Subcutaneous adipose tissue (tissue), 4 donors: ENCODE data around the gene AP5B1. TPM values are rescaled to one million over a fixed set of nuclear protein-coding genes. Genes with fewer than 3 reads are reported as not detected.

ENCODE experiments used
- total RNA-seq, 4 donors: library from RNA; depleted of rRNA; stranded (reverse); fragments of >200 nt; gene quantifications; one replicate each; pipeline ENCODE4 v1.1.0, GENCODE V29; 2016
- TF ChIP-seq, protein P1 (sequence below): fragments of 450-650 bp; IDR thresholded peaks from one replicate; pipeline ENCODE4 v1.5.1; 2016; ENCODE audit warnings: low read depth, mild to moderate bottlenecking, control low read depth, antibody characterized with exemption, moderate library complexity

The AP5B1 gene
- total RNA-seq, 4 donors from 2014 or later, result 7.0 to 30.0 (median 14.6) TPM

DNA sequence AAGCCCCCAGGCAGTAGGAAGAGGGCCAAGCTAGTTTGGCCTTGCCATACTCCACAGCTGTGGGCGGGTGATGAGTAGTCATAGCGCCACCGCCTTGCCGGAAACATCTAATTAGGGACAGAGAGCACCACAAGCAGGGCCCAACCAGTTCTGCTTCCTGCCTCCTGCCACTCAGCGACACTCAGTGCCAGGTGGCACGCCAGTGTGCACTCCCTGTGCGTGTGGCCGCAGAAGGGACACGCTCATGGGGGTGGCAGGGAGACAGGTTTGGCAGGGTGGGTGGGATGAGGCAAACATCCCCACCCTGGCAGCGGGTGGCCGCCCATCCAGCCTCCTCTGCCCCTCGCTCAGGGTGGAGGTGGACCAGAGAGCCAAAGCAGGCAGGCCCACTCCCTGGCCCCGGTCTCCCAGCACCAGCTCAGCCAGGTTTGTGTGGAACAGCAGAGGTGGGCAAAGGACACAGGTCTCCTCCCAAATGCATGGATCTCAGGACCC lies 11.0 kb upstream of the AP5B1 start:
- TF ChIP-seq, protein P1, sequence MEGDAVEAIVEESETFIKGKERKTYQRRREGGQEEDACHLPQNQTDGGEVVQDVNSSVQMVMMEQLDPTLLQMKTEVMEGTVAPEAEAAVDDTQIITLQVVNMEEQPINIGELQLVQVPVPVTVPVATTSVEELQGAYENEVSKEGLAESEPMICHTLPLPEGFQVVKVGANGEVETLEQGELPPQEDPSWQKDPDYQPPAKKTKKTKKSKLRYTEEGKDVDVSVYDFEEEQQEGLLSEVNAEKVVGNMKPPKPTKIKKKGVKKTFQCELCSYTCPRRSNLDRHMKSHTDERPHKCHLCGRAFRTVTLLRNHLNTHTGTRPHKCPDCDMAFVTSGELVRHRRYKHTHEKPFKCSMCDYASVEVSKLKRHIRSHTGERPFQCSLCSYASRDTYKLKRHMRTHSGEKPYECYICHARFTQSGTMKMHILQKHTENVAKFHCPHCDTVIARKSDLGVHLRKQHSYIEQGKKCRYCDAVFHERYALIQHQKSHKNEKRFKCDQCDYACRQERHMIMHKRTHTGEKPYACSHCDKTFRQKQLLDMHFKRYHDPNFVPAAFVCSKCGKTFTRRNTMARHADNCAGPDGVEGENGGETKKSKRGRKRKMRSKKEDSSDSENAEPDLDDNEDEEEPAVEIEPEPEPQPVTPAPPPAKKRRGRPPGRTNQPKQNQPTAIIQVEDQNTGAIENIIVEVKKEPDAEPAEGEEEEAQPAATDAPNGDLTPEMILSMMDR, result no peak

DNA sequence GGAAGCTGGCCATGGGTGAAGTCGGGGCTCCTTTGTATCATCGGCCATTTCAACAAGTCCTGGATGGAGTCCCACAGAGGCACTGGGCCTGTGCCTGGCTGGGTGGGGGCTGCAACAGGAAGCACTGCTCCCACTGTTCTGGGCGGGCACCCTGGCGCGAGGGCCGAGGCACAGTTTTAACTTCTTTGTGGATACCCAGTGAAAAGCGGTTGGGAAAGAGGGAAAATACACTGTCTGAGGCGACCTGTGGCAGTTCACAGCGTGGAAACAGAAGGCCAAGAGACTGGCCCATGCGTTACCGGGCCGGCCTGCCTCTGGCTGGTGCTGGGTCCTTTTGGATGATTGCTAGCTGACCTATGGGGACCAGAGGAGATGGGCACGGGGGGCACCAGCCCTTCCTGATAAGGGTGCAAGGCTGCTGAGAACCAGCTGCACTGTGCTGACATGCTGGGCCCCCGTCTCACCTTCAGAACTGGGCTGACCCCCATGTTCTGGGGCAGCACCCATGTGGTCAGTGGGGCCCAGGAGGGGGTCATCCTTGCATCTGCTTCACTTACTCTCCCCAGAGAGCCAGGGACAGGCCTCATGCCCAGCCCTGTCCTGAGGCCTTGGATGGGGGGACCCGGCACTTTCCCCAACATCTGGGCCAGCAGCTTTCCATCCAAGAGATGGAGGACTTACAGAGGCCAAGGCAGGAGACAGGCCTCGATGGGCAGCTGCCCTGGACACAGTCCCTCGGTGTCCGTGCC lies 10.3 kb upstream of the AP5B1 start:
- TF ChIP-seq, protein P1, result no peak

DNA sequence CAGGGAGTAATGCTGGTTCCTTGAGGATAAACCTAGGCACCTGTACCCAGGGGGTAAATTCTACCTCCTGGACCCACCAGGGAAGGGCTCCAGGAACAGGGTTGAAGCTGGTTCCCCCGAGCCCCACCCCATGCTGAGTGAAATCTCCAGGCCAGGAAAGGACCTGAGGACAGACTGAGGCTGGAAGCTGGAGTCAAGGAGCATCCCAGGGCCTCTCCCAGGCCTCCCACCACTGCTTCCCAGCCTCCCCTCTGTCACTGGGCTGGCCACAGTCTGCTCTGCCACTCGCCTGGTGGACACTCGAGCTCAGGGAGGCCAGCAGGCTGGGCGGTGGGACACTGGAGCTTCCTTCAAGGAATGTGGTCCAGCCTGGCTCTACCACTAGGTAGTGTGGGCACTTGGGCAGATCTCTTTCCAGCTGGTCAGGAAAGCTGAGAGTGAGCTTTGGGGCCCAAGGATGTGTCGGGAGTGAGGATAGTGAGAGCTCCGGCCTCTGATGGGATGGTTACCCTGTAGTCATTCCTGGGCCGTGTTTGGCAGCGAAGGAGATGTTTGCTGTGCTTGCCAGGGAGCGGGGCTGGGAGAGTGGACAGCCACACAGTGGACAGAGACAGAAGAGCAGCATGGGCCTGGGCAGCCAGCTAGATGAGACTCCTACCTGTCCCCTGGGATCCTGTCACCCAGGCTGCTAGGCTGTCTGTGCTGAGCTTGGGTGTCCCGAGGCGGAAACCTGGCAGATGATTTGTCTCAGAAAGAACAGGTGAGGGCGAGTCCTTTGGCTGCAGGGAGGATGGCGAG lies 9.5 kb upstream of the AP5B1 start:
- TF ChIP-seq, protein P1, result no peak

DNA sequence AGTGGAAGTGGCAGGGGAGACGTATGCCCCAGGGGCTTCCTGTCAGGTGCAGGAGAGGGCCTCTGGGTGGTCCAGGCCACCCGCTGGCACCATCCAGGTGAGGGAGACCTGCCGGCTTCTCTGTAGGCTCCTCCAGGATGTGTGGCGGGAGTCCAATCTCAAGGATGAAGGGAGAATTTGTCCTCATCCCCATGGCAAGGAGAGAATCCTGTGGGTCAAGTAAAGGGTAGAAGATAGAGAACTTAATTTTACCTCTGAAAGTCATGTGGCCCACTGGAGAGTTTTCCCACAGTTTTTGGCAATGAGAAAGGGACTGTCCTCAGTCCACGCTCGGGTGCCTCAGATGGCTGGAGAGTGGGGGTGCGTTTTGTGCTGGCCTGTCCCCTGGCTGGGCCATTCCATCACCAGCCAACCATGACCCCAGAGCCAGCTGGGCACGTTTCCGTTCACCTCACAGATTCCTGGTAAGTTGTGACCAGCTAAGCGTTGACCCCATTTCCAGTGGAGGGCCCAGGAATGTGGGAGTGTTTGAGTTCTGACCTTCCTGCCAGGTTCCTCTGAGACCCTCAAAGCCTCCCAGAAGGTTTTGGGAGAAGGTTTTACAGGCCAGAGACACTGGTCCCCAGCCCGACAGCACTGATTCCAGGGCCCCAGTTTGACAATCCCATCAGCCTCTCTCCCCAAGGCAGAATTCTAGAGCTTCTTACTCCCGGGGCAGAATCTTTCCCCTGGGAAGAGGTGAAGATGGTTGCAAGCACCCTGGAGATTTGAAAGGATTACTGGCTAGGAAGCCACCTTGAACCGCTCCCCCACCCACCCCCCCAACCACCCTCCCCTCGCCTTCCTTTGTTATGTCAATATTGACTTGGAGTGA lies 8.7 kb upstream of the AP5B1 start:
- TF ChIP-seq, protein P1, result no peak

DNA sequence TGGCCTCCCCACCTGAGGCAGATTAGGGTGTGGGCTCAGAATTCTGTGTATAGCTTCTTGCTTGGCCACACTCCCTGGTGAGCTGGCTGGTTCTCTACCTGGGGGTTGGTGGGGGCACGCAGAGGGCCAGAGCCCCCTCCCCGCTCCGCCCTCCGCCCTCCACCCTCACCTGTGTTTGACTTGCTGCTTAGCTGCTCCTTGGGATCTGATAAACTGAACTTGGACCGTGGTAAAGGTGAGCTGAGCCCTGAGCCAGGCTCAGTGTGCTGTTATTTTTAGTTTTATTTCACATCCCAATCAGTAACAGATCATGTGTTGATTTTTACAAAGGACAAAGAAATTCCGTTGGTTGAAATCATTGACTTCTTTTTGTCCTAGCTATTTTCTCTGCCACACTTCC lies 8.0 kb upstream of the AP5B1 start:
- TF ChIP-seq, protein P1, result no peak

DNA sequence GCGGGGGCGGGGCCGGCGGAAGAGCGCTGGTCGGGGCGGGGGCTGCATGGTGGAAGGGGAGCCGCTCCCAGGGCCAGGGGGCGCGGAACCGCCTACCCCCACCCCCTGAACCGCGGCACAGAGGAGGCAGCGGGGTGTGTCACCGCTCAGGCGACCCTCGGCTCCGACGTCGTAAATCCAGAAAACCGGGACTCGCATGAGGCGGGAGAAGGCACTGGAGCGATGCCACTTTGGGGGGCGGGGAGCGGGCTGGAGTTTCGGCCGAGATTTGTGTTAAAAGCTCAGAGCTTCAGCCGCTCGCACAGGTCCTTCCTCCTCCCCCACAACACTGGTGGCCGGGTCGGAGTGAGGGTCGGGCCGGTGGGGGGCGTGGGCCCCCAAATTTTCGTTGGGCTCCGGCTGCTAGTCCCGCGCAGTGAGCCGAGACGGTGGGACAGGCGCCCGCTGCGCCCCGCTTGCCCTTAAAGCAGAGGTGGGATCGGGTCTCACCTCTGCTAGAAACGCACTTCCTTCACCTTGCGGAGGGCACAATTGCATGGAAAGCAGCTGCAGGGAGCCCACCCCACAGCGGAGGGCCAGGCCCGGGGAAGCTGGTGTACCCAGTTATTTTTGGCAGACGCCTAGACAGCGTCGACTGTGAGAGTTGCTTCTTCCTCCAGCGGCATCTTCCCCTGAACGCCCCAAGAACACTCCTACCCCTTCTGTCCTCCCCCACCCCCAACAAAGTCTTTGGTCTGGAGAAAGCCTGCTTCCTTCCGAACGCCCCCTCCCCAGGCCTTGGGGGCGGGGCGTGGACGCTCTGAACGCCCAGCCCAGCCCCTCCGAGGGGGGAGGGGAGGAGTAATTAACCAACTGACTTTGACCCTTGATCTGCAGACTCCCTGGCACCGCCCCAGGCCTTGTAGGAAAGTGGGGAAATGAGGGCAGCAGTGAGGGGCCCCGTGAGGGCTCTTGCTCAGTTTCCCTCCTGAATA lies 7.2 kb upstream of the AP5B1 start:
- TF ChIP-seq, protein P1, result no peak
